Inflammatory macrophage (primary cell): ENCODE data around the gene USH2A.

Source experiments
- DNase-seq, 2 donors: peaks; one replicate each; pipeline ENCODE4 v3.0.0-alpha.2; 2020 to 2022

The USH2A gene

DNA sequence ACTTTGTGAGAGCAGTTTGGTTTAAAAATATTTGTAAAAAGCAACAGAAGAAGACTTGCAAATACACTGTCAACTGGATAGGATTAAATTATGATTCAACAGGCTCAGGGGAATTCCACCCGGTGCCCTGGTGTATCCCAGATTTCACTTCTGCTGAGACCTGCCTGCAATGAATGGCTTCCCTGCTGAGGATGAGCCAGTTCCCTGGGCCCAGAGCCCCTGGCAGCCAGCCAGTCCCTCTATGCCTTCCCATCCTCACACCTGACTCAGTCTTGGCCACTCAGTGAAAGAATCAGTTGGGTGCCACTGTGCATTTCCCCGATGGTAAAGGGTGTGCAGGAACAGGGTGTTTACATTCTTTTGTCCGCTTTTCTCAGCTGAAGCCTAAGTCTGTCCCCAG, 791.8 kb downstream of the USH2A start:
- DNase-seq, result no peak

GRCh38 chr1:215631040-215631439, 792.2 kb downstream of the USH2A start:
- DNase-seq, result no peak

GRCh38 chr1:215625949-215626348, 797.3 kb downstream of the USH2A start:
- DNase-seq, result no peak

- DNase-seq, result no peak
Measured at GRCh38 chr1:215623162-215623561, 800.1 kb downstream of the USH2A start.

GRCh38 chr1:215617979-215618378, 805.3 kb downstream of the USH2A start:
- DNase-seq, result no peak

DNA sequence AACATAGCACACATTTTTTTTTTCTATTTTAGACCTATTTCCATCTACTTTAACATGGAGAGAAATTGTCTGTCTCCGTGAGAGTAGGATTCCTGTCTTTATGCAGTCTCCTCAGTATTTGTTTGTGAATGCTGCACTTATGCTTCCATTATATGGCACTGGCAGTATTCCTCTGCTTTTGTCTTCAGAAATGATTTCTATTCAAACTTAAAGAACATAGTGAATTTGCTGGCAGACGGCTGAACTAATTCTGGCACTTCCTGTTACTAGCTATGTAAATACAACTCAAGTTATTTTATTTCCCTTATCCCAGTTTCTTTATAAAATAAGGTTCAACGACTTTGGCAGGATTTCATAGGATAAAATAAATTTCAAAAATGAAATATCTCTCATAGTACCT, 810.9 kb downstream of the USH2A start:
- DNase-seq, result no peak

GRCh38 chr1:215608646-215609045, 814.6 kb downstream of the USH2A start:
- DNase-seq, result no peak

DNA sequence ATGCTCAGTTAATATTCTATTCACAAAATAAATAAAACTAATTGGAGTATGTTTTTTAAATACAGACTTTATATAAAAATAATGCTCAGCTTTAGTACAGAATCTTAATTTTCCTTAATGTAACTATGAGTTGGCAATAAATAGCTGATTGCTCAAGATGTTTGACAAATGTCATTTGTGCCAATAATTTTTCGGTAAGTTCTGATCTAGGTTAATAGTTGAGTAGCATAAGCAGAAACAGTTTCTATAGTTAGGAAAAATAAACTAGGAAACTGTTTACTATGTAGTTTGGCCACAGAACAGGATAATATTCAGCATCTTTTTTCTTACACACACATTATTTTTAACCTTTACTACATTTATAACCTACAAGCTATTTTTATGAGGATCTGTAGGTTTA, 815.8 kb downstream of the USH2A start:
- no peak for DNase-seq

GRCh38 chr1:215606564-215607168, 816.6 kb downstream of the USH2A start:
- peak in 1 of 2 donors; percentile 12 for DNase-seq

DNA sequence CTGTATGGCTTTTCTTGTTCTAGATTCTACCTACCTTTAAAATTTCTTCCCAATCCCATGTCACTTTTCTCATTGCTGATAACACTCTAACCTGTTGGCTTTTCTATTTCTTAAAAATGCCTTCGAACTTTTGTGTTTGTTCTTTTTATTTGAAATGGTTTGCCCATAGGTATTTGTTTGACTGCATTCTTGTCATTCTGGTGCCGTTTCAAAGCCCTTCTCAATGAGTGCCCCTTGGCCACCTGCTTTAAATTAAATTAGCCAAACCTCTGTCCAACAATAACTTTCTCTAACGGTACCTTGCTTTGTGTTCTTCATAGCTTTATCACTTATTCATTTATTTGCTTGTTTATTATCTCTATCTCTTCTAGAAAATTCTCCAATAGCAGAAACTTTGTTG, 817.2 kb downstream of the USH2A start:
- DNase-seq, result no peak

- DNase-seq, result no peak
Measured at GRCh38 chr1:215605011-215605621, 818.1 kb downstream of the USH2A start.

DNA sequence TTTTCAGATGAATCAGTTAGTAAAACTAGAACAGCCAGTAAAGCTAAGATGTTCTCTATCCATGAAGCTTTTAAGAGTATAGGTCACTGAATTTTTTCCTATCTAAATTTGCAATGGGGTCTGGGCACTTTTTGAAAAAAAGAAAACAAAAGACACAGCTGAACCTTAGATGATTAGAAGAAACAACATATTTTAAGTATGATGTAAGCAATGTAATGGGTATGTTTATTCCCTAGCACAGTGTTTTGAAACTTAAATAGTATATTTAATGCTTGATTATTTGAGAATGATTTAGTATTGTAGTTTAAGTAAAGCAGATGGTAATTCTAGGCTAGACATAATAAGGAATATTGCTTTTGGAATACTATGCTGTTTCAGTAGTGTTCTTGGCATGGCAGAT, 819.9 kb downstream of the USH2A start:
- DNase-seq, result no peak

- DNase-seq, result no peak
Measured at GRCh38 chr1:215601276-215601675, 822.0 kb downstream of the USH2A start.

DNA sequence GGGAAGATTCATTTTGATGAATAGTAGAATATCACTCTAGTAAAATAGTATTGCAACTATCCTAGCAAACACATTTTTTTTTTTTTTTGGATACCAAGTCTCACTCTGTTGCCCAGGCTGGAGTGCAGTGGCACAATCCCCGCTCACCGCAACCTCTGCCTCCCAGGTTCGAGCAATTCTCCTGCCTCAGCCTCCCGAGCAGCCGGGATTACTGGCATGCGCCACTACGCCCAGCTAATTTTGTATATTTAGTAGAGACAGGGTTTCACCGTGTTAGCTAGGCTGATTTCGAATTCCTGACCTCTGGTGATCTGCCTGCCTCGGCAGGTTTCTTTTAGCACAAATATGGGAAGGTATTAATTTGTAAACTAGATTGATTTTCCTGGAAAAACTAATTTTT, 822.4 kb downstream of the USH2A start:
- DNase-seq, result no peak

- no peak for DNase-seq
Measured at GRCh38 chr1:215600258-215600792, 822.9 kb downstream of the USH2A start.

DNA sequence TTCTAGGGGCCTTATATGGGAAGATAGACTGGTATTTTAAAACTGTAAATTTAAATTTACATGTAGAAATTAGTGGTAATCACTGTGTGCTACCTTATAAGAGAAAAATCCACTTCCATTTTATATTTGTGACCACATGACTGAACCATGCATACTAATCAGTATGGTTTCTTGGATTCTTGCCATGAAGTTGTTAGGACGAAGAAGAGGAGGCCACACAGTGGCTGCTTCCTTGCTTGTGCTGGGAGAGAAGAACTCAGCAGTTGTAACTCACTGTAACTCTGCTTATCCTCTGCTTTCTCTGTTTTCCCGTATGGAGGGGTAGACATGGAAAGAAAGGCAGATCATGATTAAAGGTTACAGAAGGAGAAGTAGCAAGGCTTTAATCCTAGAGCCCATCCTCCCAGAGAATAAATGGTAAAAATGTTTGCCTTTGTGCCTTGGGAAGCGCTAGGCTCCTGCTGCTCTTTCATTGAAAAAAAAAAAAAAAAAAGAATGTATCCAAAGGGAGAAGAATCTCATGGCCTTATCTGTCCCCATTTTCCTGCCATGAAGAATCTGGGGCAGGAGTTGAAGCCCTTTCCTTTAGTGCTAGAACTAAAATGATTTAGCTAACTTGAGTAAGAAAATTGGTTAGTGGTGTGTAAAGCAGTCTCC, 823.7 kb downstream of the USH2A start:
- no peak for DNase-seq

DNA sequence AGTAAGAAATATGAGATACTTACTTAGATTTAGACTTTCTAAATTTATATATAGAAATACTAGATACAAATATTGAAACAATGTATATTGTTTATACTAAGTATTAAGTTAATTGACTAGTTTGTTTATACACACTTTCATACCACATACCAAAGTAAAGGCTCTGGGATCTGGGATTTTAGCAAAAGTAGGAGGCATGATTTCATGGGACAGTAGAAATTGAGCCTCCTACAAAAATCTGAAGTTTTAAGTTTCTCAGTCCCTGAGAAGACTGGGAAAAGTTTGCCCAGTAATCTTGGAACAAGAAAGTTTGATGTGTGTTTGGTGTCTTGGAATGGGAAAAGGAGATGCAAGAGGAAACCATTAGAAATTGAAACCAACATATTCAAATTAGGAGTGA, 825.3 kb downstream of the USH2A start:
- no peak for DNase-seq

DNA sequence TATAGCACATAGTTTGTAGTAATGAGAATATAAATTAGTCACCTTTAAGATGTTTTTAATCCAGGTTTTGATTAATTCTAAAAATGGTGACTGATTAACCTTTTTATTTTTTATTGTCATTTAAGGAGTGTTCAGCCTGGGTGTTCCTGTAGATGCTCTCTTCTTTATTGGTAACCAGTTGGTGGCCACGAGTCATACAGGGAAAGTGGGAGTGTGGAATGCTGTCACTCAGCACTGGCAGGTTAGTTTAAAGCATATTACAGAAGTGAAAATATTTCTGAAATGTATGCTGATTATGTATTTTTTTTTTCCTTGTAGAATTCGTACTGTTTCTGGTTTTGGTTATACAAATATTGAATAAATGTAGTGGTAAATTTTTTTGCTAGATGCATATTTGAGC, 828.0 kb downstream of the USH2A start:
- peak in 1 of 2 donors; percentile 1 for DNase-seq

- no peak for DNase-seq
Measured at GRCh38 chr1:215594640-215595039, 828.6 kb downstream of the USH2A start.

DNA sequence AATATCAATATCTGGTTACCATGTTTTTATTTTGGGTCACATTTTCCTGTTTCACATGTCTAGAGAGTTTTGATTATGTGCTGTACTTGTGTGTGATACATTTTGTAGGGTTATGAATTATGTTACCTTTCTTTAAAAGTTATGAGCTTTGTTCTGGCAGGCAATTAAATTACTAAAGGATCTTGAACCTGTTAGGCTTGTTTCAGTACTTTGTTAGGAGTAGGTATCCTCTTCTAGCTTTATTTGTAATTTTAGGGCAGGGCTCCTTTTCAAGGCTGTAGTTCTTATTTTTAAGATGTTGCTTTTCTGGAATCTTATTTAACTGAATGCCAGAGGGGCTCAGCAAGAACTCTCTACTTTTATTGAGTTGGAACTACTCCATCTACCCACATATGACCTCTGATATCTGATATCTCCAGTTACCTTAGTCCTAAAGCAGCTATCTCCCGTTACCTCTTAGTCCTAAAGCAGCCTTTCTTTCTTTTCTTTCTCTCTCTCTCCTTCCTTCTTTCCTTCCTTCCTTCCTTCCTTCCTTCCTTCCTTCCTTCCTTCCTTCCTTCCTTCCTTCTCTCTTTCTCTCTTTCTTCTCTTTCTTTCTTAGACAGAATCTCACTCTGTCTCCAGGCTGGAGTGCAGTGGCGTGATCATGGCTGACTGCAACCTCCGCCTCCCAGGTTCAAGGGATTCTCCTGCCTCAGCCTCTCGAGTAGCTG, 832.3 kb downstream of the USH2A start:
- DNase-seq, result no peak

DNA sequence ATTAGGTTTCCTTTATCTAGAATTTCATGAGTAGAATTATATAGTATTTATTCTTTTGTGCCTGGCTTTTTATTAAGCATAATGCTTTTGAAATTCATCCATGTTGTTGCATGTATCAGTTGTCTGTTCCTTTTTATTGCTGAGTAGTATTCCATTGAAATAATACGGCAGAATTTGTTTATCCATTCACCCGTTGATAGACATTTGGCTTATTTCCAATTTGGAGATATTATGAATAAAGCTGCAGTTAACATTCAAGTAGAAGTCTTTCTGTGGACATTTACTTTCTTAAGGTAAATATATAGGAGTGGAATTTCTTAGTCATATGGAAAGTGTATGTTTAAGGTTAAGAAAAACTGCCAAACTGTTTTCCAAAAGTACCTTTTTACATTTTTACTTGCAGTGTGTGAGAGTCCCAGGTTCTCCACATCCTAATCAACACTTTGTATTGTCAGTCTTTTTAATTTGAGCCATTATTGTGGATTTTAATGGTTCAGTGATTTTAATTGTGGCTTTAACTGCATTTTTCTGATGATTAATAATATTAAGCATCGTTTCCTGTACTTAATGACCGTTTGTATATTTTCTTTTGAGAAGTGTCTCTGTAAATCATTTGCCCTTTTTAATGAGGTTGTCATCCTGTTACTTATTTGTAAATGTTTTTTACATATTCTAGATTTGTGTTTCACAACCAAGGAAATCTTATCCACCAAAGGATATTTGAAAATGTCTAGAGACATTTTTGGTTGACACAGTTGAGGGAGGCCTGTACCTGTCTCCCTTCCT, 833.4 kb downstream of the USH2A start:
- no peak for DNase-seq

DNA sequence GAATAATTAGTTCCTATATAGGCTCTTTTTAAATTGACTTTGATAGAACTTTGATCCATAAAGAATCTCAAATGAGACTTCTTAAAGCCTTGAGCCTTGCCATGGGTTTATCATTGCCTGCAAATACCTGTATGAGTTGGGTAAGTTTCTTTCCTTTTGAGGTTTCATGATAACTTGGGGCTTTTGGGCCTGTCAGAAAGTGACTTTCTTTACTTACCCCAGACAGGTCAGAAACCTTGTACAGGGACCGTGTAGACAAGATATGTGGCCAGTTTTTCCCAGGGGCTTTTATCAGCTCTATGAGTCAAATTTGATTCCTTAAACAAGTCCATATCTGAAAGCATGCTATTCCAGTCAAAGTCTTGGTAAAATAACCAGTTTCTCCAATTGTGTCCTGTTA, 838.9 kb downstream of the USH2A start:
- DNase-seq, result no peak
